Measurements from ENCODE around the gene STK11.
A peak's percentile ranks its signal among the peaks of the same experiment; 100 is the strongest.
"Not testable (repeated sequence)": the region's sequence is repeated elsewhere in the genome, so short reads cannot be mapped to it uniquely, and the experiment has no call there.

The STK11 gene

DNA sequence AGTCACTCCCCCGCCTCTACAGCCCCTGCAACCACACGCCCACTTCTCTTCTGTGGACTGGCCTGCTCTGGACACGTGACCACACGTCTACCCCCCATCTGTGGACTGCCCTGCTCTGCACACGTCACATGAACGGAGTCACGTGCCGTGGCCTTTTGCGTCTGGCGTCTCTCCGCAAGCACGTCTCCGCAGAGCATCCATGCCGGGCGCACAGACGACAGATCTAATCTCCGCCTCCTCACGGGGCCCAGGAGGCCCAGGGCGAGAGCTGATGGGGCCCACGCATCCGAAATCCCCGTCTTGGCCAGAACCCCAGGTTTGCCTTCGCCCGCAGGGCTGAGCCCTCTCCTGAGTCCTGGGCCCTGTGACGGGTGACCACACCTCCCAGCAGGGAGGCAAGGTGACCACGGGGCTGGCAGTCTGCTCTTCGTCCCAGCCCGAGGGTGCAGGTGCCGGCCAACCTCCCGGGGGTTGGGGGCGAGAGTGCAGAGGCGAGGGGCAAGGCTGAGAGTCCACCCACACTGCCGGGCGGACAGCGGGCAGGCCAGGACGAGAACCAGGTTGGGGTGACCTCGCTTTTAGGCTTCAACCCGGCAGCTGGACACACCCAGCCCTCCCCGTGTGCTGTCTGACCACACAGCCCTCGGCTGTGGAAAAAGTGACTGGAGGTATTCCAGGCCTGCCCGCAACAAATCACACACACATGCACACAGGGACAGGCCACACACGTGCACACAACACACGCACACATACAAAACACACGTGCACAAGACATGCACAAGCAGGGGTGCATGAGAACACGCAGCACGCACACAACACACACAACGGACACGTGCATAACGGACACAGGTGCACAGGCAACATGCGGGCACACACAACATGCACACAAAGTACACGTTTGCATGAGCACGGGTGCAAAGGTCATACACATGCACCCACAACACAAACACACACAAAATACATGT lies 35.4 kb upstream of the STK11 start:
- DNase-seq = no peak

DNA sequence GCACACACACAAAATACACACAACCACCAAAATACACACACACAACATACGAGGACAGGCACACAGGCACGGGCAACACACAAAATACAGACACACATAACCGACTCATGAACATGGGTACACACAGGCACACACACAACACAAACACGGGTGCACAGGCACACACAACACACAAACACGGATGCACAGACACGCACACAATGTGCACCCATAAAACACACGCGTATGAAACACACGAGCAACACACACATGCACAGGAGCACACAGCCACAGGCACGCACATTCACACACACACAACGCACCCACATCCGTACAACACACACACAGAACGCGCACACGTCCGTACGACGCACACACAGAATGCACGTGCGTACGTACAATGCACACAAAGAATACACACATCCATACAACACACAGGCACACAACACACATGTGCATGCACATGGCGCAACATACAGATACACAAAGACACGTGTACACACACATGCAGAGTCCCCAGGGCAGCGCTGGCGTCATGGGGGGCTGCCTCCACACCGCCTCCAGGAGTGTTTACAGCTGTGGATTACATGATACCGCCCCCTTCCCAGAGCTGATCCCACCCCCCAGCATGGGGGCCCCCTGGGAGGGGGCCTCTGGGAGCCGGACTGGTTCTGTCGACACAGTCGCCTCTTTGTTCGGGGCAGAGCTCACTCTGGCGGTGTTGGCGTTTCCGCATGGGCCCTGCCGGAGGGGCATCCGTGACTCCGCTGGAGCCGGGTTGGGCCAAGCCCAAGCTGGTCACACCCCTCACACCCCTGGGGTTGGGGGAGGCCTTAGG lies 34.4 kb upstream of the STK11 start:
- DNase-seq = no peak

DNA sequence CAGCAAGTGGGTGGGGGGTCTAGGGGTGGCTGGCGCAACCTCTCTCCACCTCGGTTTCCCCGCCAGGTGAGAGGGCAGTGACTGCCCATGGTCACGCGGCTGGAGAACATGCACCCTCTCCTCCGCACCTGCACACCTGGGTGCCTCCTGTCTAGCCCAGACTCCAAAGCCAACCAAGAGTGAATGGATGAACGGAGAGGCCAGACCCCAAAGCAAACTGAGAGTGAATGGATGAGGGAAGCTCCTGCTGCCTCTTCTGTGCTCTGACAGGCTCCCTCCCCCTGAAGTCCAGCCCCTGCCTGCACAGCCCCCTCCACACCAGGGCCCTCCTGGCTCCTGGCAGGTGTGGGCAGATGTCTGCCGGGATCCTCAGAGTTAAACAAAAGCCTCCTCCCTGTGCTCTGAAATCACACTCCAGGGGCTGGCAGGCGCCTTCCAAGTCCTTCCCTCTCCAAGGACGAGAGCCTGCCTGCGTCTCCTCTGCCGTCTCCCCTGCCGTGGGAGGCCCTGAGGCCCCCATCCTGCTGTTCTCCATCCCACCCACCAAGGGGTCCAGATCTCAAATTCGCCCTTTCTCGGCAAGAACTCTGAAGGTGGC lies 33.7 kb upstream of the STK11 start:
- DNase-seq = no peak

DNA sequence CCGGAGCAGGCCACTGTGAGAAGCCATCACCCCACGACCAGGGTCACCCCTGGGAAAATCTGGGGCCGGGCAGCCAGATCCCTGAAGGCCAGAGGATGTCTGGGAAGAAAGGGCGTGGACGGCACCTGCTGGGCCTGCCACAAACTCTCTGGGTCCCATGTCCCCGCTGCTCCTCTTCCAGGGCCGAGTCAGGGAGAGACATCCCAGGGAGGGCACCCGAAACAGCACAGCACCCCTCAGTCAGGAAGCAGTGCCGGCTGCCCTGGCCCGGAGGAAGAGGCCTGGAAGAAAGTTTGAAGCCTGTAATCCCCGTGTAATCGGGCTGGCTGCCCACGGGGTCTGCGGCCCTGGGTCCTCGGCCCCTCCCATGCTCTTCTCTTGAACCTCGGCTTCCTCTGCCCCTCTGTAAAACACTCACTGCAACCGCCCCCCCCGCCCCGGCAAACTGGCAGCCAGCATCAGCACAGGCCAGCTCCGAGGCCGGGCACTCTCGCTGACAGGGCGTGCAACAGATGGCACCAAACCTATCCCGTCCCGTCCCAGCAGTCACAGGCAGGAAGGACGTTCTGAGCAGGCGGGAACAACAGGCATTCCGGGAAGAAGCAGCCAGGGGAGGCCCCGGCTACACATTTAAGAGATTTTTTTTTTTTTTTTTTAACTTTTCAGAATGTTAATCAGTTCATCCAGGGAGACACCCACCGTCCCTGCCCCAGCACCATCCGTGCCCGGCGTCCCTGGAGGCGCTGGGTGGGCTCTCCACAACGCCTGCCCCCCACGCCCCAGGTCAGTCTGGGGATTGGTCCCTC lies 33.0 kb upstream of the STK11 start:
- no peak for DNase-seq

DNA sequence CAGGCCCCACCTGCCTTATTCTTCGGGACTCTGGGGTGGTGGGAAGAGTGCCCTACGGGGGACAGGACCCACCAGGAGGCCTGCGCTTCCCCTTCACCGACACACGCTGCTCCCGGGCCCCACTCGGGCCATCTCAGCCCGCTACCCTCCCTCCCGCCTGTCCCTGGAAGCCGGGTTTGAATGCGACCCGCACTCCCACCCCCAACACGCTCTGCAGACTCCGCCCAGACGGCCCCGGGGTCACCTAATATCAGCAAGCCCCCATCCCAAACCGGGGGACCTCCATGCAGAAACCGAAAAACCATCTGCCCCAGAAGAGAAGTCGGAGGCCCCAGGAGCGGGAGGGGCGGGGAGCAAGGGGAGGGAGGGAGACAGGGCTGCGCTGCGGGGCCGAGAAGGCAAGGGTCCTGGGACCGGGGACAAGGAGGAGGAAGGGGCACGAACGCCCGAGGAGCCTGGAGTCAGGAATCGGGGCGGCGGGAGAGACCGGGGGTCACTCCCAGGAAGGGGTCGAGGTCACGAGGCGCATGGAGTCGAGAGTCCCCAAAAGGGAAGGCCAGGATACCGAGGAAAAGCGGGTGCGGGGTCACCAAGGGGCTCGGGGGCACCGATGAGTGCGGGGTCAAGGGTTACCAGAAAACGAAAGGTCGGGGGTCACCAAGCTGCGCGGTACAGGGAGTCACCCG lies 32.3 kb upstream of the STK11 start:
- DNase-seq = peak in 1 of 2 donors; percentile 33

DNA sequence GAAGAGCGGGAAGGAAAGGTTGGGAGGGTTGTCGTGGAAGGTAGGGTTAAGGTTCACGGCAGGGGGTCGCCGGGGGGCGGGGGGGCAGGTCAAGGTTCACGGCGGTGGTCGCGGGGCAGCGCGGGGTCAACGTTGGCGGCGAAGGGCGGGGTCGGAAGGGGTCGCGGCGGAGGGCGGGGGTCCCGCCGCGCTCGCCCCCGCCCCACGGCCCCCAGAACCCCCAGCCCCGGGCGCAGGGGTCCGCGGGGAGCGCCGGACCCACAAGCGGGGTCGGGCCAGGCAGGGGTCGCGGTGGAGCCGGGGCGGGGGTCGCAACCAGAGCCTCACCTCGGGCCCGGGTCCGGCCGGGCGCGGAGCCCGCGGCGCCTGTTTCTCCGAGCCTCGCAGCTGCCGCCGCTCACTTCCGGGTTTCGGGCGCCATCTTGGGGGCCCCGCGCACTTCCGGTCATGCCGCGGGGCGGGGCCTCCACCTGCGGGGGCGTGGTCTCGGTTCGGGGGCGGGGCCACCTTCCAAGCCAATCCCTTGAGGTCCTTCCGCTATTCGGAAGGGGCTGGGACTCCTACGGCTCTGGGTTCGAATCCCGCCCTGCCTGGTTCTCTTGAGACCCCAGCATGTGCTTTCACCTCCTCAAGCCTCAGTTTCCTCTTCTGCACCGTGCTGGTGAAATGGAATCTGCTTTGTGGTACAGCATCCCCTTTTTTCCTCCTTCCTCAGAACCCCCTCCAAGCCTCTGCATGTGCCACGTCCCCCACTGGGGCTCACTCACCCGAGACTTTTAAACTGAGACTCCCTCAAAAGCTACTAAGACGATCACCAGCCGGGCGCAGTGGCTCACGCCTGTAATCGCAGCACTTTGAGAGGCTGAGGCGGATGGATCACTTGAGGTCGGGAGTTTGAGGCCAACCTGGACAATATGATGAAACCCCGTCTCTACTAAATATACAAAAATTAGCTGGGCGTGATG lies 31.5 kb upstream of the STK11 start, which contains the start of gene SBNO2:
Gene SBNO2, minus strand, starts transcription at position 424 of the 965 bp plus-strand sequence. CDS start 19,992 bp downstream, outside the sequence.
- peak; percentile 91 to 93 for DNase-seq

DNA sequence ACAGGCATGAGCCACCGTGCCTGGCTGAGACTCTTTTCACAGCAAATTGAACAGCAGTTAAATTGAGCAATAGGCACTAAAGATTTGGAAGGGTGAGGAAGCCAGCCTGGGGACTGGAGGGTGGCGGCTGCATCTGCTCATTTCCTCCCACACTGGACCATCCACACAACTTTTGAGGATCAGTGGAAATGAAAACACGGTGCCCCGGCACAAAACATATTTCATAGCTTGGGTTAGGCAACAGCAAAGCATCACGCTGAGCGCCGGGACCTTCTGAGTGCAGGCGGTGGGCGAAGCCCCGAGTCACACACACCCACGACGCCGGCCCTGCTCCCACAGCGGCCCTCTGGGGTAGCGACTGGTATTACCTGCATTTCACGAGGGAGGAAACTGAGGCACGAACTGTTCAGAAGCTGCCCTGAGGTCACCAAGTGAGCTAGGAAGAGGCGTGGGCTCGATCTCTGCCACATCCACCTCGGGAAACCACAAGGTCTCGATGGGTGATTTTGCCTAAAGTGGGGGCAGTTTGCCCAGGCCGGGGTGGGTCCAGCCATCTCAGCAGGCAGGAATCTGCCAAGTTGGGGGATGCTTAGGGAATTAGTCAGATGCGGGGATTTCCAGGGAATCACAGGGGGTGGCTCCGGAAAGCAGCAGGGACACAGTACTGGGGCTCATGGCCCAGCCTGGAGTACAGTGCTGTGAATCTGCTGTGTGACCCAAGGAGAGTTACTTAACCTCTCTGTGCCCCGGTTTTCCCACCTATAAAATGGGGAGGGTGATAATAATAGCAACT lies 28.1 kb upstream of the STK11 start:
- DNase-seq = no peak

DNA sequence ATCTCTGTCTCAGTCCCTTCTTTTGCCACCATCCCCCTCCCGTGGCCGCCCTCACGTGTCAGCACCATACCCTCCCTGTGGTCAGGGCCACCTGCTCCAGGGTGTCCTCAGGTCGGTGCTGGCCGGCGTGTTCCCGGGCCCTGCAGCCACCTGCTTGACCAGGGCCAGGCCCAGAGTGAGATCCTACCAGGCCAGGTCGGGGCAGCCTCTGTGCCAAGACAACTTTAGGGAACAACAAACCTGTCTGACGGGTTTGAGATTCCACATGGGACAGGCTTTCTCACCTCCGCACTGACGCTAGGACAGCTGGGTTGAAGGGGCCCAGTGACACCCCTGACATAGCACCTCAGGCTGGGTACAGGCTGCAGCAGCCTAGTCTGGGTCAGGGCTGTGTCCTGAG lies 24.0 kb upstream of the STK11 start:
- DNase-seq = no peak

DNA sequence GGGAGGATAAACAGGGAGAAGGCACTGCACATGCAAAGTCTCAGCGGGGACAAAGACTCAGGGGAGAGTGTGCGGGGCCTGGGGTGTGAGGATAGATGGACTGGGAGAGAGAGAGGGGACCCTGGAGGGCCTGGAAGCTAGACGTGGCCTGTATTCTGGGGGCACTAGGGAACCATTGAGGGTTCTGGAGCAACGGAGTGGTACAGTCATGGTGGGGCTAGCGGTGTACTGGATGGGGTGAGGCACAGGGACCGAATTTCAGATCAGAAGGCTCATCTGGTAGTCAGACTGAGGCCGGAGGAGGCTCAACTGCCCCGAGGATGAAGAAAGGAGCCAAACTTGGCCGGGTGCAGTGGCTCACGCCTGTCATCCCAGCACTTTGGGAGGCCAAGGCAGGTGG lies 23.5 kb upstream of the STK11 start:
- DNase-seq = no peak

DNA sequence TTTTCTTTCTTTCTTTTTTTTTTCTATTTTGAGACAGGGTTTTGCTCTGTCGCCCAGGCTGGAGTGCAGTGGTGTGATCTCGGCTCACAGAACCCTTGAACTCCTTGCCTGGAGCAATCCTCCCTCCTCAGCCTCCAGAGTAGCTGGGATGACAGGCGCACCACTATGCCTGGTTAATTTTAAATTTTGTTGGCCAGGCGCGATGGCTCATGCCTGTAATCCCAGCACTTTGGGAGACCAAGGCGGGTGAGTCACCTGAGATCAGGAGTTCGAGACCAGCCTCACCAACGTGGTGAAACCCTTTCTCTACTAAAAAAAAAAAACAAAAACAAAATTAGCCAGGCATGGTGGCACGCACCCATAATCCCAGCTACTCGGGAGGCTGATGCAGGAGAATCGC lies 22.9 kb upstream of the STK11 start:
- DNase-seq = no peak

DNA sequence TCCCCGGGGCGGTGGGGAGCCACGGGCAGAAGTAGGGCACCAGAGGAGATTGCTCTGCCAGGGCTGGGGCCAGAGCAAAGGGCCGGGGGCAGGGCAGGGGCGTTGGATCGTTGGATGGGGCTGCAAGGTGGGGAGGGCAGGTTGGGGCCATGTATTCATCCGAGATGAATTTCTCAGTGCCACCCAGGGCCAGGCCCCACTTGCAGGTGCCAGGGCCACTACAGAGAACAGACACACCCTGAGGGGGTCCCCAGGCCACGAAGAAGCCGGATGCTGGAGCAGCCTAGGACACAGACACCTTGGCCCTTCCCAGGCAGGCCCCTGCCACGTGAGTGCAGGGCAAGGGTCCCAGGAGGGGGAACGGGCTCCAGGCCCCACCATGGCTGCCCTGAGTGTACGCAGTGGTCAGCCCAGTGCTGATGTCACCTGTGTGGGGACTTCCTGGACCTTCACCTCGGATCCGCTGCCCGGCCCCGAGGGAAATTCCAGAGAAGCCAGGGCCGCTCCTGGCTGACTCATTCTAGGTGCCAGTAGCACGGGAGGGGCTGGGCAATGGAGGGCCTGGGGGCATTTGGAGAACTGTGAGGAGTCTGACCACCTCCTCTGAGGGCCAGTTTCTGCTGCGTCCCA lies 21.9 kb upstream of the STK11 start:
- DNase-seq = no peak

DNA sequence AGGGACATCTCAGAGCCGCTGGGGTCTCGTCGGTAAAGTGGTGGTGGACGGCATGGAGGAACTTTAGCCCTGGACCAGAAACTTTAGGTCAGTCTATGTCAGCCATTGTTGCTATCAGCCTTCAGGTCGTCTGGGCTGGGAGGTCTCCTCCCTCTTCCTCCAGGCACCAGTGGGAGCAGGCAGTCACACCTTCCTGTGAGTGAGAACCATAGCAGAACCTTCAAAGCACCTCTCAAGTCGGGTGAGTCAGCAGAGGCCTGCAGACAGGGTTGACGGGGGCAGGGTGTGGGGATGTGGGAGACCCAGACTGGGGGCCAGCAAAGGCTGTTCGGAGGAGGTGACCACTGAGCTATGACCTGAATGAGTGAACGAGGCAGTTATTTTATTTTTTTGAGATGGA lies 16.2 kb upstream of the STK11 start:
- peak; percentile 33 to 46 for DNase-seq

DNA sequence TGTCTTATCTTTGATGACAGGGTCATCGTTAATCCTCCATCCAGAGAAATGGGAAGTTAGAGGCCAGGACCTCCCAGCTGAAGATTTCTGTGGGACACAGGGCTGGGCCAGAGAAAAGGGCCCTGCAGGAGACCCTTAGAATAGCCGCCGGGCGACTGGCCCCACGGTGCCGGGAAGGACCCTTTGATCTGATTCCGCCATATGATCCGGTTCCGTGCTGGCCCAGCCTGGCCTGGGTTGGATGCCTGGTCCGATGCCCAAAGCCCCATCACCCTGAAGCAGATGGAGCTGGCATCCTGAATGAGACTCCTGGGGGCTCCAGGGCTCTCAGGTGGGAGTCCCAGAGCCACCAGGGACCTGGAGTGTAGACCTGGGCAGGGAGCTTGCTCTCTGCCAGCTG lies 6.0 kb upstream of the STK11 start:
- no peak for DNase-seq

DNA sequence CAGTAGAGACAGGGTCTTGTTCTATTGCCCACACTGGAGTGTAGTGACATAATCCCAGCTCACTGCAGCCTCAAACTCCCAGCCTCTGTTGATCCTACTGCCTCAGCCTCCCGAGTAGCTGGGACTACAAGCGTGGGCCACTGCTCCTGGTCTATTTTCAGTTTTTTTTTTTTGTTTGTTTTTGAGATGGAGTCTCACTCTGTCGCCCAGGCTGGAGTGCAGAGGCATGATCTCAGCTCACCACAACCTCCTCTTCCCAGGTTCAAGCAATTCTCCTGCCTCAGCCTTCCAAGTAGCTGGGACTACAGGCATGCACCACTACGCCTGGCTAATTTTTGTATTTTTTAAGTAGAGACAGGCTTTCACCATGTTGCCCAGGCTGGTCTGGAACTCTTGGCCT lies 5.0 kb upstream of the STK11 start:
- DNase-seq = not testable (repeated sequence)

DNA sequence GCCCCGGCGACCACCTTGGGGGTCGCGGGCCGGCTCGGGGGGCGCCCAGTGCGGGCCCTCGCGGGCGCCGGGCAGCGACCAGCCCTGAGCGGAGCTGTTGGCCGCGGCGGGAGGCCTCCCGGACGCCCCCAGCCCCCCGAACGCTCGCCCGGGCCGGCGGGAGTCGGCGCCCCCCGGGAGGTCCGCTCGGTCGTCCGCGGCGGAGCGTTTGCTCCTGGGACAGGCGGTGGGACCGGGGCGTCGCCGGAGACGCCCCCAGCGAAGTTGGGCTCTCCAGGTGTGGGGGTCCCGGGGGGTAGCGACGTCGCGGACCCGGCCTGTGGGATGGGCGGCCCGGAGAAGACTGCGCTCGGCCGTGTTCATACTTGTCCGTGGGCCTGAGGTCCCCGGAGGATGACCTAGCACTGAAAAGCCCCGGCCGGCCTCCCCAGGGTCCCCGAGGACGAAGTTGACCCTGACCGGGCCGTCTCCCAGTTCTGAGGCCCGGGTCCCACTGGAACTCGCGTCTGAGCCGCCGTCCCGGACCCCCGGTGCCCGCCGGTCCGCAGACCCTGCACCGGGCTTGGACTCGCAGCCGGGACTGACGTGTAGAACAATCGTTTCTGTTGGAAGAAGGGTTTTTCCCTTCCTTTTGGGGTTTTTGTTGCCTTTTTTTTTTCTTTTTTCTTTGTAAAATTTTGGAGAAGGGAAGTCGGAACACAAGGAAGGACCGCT lies 729 bp downstream of the STK11 start:
- DNase-seq = no peak

DNA sequence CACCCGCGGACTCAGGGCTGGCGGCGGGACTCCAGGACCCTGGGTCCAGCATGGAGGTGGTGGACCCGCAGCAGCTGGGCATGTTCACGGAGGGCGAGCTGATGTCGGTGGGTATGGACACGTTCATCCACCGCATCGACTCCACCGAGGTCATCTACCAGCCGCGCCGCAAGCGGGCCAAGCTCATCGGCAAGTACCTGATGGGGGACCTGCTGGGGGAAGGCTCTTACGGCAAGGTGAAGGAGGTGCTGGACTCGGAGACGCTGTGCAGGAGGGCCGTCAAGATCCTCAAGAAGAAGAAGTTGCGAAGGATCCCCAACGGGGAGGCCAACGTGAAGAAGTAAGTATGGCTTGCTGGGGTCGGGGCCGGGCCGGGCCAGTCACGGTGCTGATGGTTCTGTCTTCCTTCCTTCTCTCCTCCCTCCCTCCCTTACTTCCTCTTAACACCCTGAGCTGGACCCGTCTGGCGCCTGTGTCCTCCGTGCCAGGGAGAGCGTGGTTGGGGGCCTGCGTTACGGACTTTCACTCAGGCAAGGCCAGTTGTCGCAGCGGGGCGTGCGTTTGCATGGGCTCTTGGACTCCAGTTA lies 1.4 kb downstream of the STK11 start:
- peak; percentile 30 to 48 for DNase-seq

DNA sequence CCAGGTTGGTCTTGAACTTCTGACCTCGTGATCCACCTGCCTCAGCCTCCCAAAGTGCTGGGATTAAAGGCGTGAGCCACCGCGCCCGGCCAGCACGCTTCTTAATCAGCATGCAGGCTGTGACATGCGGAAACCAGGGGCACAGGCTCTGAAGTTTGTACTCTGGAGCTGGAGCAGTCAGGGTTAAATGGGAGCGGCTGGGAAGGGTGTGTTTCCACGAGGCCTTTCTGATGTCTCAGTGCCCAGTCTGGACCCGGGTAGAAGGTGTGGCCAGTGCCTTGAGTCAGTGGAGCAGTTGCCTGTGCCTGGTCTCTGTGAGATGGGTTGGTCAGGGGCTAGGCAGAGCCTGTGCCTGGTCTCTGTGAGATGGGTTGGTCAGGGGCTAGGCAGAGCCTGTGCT lies 3.3 kb downstream of the STK11 start:
- not testable (repeated sequence) for DNase-seq

DNA sequence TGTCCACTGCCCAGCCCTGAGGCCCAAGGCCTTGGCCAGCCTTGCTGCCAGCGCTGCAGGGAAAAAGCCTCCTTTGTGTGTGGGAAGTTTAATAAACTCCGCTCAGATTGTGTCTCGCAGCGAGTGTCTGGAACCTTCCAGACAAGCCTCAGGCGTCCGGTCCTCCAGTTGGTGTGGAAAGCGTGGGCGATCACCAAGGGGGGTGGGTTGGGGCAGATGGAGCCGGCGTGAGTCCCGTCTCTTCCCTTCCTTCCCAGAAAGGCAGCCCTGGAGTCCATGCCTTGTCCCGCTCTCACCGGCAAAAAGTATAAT lies 4.6 kb downstream of the STK11 start:
- no peak for DNase-seq
